CMK (cell line): ENCODE results near the gene DBF4B.

Source experiments
- DNase-seq: peaks from one replicate; pipeline ENCODE4 v3.0.0-alpha.2; 2010; ENCODE audit warnings: low read depth

DBF4B gene

DNA sequence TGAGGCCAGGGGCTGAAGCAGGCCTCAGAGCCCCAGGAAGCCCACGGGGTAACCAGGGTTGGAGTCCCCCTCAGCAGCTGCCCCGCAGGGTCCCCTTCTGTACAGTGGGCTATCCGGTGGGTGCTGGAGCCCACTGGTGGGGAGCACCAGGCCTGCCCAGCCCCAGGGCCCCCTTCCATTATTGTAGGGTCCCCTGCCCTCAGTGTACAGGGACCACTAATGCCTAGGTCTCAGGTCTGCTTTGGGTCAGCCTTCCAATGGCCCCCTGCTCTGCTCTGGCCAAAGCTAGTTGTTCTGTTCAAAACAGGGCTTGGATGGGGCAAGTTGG, 51.4 kb downstream of the DBF4B start:
- no peak for DNase-seq

DNA sequence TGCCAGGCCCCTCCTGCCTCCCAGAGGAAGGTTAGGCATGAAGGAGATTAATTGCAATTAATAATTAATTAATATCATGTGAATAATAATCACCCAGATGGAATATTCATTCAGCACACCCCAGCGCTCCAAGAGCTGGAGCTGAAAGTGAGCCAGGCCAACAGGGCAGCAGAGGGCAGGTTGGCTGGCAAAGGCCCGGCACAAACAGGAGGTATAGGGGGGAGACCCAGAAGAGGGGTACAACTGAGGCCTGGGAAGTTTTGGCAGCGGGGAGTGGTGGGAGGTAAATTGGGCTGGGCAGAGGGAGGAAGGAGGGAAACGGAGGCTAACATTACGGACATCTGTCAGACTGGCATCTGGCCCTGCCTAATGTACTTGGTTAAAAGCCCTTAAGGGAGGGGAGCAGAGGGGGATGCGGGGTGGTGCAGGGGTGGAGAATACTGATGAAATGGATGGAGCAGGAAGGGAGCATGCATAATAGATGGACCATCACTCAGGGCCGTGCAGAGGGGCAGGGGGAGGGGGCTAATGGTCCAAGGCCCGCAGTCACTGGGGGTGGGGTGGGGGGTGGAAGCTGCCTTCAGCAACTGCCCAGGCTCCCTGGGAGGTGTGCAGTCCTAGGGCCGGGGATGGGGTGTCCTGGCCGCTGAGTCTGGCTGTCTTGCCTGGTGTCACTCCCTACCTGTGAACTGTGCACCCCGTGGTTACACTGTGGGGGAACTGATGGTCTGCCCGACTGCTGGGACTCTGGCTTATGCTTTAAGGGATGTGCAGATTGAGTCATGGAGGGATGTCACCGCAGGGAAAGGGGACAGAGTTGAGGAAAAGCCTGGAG, 52.2 kb downstream of the DBF4B start:
- DNase-seq = no peak

DNA sequence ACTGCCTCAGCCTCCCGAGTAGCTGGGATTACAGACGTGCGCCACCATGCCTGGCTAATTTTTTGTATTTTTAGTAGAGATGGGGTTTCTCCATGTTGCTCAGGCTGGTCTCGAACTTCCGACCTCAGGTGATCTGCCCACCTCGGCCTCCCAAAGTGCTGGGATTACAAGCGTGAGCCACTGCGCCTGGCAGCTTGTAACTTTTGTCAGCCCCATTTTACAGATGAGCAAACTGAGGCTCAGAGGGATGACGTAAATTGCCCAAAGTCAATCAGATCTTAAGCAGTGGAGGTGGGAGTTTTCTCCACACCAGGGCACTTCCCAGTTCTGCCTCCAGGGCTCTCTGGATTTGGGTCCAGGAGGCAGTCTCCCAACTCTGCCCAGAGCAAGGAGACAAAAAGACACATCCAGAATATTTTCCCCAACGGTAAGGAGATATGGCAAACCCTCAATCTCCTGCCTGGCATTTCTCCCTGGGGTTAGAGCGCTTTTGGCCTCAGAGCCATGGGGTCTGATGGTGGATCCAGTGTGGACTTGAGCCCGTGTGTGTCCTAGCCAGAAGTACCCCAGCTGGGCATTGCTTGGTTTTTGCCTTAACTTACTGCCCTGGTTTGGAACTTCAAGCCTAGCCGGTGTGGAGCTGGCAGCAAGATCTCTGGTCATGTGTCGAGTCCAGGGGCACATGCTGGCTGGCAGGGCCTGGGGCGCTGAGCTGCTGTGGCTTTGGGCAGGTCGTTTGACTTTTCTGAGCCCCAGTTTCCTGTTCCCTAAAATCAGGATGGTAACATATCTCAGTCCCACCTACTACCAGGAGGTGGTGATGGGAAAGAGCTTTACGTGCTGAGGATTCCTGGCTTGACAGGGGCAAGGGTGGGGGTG, 53.7 kb downstream of the DBF4B start:
- no peak for DNase-seq

DNA sequence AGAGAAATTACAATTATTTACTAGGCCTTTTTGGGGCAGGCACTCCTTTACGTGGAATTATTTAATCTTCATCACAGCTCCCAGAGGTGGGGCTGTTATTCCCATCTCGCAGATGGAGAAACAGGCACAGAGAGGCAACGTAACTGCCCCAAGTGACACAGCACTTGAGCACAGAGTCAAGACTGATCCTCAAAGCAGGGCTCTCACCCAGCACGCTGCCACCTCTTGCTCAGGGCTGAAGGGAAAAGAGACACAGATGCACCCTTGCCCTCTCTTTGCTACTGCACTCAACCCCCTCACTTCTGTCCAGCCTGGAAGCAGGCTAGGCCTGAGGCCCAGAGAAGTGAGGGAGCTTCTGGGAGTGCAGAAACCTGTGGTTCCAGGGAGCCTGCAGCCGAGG, 54.7 kb downstream of the DBF4B start:
- no peak for DNase-seq

DNA sequence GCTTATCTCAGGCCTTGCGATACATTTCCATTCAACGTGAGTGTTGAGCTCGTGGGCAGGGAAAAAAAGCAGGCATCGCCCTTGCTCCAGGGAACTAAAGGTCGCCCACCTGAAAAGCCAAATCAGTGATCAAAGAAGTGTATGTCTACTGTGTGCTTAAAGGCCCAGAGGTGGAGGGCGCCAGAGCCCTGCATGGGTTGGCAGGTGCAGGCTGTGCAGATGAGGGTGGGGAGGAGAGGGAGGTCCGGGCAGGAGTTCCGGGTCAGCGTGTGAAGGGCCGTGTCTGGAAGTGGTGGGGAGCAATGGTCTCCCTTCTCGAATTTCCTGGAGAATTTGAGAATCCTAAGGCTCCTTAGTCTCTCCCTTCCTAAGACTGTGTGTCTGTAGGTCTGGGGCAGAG, 57.5 kb downstream of the DBF4B start:
- no peak for DNase-seq

DNA sequence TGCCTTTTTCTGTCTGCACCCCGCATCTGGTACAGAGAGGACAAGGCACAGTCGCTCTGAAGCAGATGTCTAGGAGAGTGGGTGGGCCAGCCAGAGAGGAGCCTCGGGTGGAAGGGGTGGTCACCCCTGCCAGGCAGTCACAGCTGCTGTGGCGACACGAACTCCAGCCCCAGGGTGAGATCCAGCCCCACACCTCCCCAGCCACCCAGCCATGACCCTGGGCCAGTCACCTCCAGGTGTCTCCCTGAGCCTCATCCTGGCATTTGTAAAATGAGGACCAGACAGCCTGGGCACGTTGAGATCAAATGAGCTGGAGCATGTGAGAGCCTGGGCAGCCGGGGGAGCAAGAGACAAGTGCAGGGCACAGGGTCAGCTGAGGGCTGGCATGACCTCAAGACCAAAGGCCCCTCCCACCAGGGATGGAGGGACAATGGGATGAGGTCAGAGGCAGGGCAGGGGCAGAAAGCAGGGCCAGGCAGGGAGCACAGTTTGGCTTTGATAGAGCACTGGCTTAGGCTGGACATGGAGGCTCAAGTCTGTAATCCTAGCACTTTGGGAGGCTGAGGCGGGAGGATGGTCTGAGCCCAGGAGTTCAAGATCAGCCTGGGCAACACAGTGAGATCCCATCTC, 58.1 kb downstream of the DBF4B start:
- DNase-seq = no peak

DNA sequence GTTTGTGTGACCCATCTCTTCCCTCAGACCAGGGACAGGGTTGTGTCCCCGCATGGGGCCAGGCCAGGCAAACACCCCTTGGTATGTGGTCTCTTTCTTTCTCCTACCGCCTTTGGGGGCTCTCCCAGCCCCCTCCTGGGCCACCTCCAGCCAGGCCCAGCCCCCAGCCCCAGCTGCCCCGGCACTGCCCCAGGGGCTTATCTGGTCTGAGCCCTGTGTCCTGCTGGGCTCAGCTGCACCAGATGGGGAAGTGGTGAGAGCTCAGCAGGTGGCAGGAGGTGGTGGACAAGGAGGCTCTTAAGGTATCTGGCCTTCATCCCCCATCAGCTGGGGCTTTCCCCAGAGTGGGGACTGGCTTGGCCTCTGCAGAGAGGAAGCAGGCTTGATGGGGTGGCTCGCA, 59.0 kb downstream of the DBF4B start:
- DNase-seq = peak; percentile 75

DNA sequence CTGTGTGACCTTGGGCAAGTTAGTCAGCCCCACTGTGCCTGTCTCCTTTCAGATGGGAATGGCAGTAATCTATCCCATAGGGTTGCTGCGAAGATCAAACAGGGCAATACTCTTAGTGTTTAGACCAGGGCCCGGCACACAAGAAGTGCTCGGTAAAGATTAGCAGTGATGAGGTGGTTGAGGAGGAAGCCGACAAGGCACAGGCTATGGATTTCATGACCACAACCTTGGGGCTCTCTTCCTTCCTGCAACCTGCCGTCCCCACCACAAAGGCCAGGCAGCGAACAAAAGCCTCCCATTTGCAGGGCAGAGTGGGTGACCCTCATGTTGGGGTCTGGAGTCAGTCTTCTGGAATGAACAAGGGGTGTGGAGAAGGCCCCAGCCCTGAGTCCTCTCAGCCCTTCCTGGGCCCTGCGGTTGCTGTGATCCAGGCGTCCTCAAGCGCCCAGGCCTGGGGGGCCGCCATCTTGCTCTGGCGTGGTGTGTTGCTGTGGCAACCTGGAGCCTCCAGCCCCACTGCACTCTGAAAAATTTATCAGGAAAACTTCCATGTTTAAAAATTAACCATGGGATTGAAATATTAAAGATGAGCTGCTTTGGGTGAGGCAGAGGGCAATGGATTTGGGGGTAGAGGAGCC, 60.2 kb downstream of the DBF4B start:
- DNase-seq = peak; percentile 76

DNA sequence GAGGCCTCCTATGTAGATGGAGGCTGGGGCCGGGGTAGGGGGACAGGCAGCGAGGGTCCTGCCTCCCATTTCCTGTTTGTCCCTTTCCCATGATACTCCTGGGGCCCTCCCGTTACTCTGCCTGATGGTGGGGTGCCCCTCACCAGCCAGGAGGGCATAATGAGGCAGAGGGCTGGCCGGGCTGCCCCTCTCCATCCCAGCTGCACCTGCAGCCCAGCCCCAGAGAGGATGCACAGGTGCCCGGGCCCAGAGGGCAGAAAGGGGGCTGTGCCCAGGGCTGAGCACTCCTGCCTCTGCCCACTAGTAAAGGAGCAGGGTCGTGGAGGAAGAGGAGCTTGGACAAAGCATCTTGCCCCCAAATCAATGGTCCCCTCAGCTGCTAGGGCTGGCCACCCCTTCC, 60.8 kb downstream of the DBF4B start:
- no peak for DNase-seq

DNA sequence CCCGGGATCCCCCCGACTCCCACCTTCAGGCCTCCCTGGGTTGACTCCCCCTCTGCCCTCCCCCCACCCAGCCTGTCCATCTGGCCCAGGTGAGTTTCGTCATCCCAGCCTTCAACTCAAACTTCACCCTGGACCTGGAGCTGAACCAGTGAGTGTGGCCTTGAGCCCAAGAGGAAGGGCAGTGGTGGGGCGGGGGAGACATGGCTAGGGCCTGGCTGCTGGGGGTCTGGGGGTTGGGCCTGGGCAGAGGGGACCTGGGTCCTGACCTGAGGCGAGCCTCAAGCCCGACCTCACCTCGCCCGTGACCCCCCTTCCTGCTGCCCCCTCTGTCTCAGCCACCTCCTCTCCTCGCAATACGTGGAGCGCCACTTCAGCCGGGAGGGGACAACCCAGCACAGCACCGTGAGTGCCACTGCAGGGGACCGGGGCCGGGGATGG, 61.2 kb downstream of the DBF4B start:
- DNase-seq = no peak

DNA sequence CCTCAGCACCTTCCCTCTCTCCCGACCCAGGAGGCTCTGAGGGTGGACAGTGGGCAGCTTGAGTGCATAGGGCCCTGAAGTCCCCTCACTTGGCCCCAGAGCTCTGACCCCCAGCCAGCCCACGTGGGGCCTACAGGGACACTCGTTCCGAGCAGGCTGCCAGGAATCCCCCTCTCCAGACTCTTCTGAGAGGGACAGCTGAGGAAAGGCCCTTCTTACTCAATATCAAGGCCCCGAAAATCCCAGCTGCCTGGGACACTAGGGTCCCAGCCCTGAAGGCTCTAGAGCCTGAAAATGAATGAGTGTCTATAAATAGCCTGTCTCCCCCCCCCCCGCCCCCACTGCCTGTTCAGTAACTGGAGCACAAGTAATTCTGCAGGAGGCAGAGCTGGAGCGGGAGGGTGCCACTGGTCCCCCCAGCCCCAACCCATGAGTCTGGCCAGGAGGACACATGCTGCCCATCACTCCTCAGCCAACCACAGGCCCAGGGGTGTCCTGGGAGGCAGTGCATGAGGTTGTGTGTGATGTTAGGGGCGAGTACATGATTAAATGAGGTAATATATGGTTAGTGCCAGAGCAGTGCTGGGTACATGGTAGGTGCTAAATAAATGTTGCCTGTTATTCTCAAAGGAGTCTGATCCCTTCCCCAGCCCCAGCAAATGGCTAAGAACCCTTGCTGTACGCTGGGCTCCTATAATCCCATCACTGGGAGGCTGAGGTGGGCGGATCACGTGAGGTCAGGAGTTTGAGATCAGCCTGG, 61.9 kb downstream of the DBF4B start:
- no peak for DNase-seq

DNA sequence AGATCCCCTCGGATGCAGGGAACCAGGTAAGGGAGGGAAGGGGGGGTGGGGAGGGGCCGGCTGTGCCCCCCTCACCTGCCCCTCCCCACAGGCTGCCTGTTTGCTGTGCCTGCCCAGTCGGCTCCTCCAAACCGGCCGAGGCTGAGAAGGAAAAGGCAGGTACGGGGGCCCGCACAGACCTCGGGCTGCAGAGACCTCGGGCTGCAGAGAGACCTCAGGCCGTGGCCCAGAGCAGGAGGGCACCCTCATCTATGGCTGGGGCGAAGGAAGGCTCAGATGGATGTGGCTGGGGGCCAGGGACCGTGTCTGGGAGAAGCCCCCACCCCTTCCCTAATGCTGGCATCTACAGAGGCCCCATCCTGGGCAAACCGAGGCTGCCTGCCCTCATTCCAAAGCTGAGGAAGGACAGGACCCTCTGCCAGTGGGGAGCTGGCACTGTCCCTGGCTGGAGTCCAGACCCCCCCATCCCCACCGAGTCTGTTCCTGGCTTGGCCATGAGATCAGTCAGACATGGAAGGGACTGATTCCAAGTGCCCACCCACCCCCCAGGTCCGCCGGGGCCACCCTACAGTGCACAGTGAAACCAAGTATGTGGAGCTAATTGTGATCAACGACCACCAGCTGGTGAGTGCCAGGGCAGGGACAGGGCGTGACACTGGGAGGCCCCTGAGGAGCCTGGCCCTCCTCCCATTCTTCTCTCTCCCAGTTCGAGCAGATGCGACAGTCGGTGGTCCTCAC, 64.0 kb downstream of the DBF4B start:
- DNase-seq = no peak

DNA sequence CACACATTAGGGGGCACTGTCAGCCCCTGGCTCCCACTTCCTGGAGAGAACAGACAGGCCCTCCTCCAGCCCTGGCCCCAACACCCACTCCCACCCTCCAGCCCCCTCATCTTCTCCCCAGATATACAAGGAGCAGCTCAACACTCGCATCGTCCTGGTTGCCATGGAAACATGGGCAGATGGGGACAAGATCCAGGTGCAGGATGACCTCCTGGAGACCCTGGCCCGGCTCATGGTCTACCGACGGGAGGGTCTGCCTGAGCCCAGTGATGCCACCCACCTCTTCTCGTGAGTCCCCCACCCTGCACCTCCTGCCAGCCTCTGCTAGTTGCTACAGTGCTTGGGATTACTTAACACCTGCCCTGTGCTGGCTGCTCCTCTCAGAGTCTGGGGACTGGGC, 64.7 kb downstream of the DBF4B start:
- no peak for DNase-seq

DNA sequence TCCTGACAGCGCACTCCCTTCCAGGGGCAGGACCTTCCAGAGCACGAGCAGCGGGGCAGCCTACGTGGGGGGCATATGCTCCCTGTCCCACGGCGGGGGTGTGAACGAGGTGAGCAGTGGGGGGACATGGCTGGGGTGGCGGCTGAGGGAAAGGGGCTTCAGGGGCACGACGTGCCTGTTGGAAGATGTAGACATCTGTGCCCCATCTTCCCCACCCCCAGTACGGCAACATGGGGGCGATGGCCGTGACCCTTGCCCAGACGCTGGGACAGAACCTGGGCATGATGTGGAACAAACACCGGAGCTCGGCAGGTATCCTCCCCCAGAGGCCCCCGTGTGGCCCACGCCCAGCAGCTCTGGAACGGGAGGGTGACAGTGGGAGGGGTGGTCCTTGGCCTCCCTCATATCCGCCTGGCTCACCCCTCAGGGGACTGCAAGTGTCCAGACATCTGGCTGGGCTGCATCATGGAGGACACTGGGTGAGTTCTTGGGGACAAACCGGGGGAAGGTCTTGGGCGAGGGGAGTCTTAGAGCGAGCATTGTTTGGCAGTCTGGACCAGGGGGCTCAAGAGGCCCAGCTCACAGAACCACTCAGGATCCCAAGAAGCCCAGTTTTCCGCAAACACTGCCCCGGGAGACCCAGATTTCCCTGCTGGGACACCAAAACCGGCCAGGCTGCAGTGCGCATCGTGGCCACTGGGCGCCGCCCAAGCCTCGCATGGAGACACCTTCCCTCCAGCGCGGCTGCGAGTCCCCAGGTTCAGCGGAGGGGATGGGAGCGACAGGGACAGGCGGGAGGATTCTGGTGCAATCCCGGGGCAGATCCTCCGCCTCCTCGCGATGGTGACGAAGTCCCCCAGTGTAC, 66.0 kb downstream of the DBF4B start:
- peak; percentile 40 for DNase-seq

DNA sequence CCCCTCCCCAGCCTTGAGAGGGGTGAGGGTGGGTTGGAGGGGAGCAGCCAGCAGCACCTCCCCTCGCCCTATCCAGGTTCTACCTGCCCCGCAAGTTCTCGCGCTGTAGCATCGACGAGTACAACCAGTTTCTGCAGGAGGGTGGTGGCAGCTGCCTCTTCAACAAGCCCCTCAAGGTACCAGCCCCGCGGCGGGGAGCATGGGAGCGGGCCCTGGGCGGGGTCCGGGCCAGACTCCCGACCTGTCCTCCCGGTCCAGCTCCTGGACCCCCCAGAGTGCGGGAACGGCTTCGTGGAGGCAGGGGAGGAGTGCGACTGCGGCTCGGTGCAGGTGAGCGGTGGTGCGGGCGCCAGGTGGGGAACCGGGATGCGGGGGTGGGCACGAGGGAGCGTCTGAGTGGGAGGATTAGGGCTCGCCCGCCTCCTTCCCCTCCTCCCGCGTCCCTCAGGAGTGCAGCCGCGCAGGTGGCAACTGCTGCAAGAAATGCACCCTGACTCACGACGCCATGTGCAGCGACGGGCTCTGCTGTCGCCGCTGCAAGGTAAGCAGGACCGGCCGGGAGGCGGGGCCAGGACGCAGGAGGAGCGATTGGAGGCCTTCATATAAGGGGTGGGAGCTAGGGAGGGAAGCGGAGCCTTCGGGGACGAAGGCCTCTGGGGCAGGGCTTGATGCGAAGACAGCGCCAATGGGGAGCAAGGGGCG, 66.8 kb downstream of the DBF4B start:
- peak; percentile 94 for DNase-seq

DNA sequence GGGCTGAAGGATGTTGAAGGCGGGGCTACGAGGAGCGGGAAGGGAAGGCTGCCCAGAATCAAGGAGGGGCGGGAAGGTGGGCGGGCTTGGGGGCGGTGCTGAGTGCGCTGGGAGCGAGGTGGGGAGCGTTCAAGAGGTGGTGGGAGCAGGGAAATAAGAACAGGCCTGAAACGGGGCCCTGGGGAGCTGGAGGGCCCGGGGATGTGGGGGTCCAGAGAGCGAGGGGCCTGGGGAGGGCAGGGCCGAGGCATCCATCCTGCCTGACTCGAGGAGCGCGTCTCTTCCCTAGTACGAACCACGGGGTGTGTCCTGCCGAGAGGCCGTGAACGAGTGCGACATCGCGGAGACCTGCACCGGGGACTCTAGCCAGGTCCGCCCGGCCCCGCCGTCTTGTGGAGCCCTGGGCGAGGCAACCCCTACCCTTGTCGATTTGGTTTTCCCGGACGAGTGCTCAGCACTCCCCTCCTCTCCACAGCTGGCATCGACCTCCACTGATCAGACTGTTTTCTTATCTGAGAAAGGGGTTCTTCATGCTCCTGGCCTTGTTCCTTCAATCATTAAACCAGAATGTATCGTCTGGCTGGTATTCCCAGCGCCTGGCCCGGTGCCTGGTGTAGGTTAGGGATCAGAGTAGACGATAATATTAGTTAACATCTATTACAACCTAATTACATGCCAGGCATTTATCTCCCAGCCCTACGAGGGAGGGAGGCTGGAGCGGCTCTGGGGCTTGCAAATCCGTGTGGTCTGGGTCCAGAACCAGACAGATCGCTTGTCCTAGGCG, 67.6 kb downstream of the DBF4B start:
- DNase-seq = no peak

DNA sequence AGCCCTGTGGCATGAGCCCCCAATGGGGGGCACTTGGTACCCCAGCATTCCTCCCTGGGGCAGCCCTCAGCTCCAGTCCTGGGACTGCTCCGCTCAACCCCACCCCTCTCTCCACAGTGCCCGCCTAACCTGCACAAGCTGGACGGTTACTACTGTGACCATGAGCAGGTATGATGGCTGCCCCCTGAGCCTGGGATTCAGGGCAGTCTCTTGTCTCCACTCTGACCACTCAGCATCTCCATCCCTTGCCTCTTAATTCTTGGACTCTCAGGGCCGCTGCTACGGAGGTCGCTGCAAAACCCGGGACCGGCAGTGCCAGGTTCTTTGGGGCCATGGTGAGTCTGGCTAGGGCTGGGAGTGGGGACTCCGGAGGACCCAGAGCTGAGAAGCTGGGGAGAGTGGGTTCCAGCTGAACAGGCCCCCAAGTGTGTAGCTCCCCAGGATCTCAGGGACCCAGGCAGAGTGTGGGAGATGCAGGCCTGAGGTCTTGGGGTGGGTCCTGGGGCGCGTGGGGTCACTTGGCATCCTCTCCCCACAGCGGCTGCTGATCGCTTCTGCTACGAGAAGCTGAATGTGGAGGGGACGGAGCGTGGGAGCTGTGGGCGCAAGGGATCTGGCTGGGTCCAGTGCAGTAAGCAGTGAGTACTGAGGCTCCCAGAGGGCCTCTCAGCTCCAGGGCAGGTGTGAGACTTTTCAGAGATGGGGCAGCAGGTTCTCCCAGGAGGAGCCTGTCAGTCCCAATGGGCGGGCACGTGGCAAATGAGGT, 68.3 kb downstream of the DBF4B start:
- no peak for DNase-seq
